ENCODE results near the gene MBD2. TPM values are rescaled to one million over a fixed set of nuclear protein-coding genes. Genes with fewer than 3 reads are reported as not detected.

MBD2 gene
- total RNA-seq, 1 experiment from 2014 or later: 37.0 TPM

DNA sequence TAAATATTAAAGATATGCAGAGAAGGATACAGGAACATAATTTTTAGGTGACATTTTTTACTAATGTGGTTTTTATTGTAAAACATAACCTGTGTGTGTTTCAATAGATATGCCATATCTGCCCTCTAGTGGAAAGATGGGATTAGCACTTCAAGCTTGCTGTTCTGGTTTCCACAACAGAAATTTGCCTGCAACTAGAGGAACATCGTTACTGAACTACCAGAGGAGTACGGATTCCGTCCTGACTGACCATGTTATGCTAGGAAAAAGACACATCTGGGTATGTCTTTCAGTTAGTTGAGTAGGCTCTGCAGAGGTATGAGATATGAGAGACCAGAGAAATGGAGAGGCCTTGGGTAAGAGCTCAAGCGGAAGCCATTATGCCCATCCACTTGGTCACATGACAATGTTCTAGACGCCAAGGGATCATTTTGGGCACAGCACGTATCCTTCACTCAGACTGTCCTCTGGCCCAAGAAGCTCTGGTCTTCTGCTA is 104.9 kb downstream of the MBD2 start:
- no peak for TF ChIP-seq EZH2 (IDR thresholded peaks at IDR 0.05; ENCODE audit: low read length, unreplicated experiment)
- TF ChIP-seq, protein P1, sequence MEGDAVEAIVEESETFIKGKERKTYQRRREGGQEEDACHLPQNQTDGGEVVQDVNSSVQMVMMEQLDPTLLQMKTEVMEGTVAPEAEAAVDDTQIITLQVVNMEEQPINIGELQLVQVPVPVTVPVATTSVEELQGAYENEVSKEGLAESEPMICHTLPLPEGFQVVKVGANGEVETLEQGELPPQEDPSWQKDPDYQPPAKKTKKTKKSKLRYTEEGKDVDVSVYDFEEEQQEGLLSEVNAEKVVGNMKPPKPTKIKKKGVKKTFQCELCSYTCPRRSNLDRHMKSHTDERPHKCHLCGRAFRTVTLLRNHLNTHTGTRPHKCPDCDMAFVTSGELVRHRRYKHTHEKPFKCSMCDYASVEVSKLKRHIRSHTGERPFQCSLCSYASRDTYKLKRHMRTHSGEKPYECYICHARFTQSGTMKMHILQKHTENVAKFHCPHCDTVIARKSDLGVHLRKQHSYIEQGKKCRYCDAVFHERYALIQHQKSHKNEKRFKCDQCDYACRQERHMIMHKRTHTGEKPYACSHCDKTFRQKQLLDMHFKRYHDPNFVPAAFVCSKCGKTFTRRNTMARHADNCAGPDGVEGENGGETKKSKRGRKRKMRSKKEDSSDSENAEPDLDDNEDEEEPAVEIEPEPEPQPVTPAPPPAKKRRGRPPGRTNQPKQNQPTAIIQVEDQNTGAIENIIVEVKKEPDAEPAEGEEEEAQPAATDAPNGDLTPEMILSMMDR (conservative IDR thresholded peaks at IDR 0.05; ENCODE audit: low read depth, low read length): peak; percentile 95

DNA sequence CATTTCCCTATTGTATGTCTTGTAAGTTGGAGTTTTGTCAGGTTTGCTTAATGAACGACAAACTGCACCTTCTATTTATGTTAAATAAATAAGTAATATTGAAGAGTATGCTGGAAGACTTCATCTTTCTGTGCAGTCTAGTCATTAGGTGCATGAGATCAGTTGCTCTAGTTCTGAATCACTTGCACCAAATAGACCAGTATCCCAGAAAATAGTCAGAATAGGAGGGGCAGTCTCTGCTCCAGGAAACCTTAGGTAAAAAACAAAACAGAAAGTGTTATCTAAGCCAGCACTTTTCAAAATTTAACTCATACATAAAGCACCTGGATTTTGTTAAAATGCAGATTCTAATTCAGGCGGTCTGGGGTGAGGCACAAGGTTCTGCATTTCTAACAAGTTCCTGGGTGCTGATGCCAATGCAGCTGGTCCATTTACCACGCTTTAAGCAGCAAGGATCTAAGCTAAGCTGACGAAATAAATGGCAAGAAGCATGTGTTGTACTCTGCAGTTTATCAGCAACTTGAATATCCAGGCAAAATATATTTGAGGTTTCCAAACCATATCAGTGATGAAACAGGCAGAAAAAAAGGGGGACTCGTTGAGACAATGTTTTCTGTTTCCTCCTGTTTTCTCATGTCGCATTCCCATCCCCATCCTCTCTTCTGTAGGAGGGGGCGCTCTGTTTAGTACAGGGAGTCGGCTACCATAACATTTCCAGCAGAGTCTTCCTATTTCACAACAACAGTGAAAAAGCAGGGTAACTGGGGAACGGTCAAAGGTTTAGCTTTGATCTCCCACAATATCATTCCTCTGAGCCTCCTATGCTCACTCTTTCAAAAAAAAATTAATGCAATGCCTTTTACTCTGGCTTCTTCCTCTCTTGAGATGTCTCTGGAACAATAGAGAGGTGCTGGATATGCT is 106.4 kb downstream of the MBD2 start:
- ATAC-seq (no peak), DNase-seq (no peak)
- H3K79me2 ChIP-seq (ENCODE audit: low read length): no peaks in the 10 kb centered on the region
- no peaks in the 10 kb centered on the region for H3K9me3 ChIP-seq (ENCODE audit: low read length)
- no peaks in the 10 kb centered on the region for H3F3A ChIP-seq (ENCODE audit: low read length, unreplicated experiment)
- H3K36me3 ChIP-seq (ENCODE audit: low read depth, low read length): no peaks in the 10 kb centered on the region
- no peak overlapping the region for H3K4me3 ChIP-seq (ENCODE audit: low read length)
- intact Hi-C loops (cut with micrococcal nuclease): loop anchor here (2.0 to 5.0 kb wide), 2 partner anchors 76 to 253 kb away; no protein-coding TSS in a partner anchor
- H3K4me1 ChIP-seq (ENCODE audit: insufficient read depth, low read length): no peaks in the 10 kb centered on the region
- TF ChIP-seq, protein P1 (conservative IDR thresholded peaks at IDR 0.05; ENCODE audit: low read depth, low read length): no peak
- no peak for TF ChIP-seq EZH2phosphoT487 (IDR thresholded peaks at IDR 0.05; ENCODE audit: borderline replicate concordance, low read length)
- H3K27ac ChIP-seq (ENCODE audit: low read length): no peak overlapping the region
- no peak overlapping the region for H3K9ac ChIP-seq (ENCODE audit: low read length)
- no peak overlapping the region for H3K4me2 ChIP-seq (ENCODE audit: low read length)
- H3K27me3 ChIP-seq (ENCODE audit: low read length): peaks cover 7% of the 10 kb centered on the region; the same call in 1 of the 2 replicates
- CTCF ChIA-PET: interaction anchor here (1.1 kb wide), 1 partner anchor 85 kb away, joined by 3 read pairs; no protein-coding TSS in a partner anchor
- no peaks in the 10 kb centered on the region for H4K20me1 ChIP-seq (ENCODE audit: low read length)
- no TSS peak for BruUV-seq (replicated peaks)
- POLR2A ChIA-PET (ENCODE audit: unreplicated experiment): no interaction called here
- H2AFZ ChIP-seq (ENCODE audit: low read length): no peak overlapping the region
- no peaks in the 10 kb centered on the region for H3K9me2 ChIP-seq (replicated peaks; ENCODE audit: low read length)

More for the DNA sequence above, 104.9 kb downstream of the MBD2 start:
- peak; percentile 94 for ATAC-seq
- ChIA-PET CTCF (interaction anchor here (0.5 to 1.2 kb wide), 10 partner anchors 8 to 552 kb away, joined by 3 to 15 read pairs (median 3); no protein-coding TSS in a partner anchor), POLR2A (ENCODE audit: unreplicated experiment) (no interaction called here)
- Histone ChIP-seq H3F3A (ENCODE audit: low read length, unreplicated experiment) (no peaks in the 10 kb centered on the region), H3K27ac (ENCODE audit: low read length) (no peak overlapping the region), H2AFZ (ENCODE audit: low read length) (peak overlapping the region; percentile 89), H3K9ac (ENCODE audit: low read length) (no peak overlapping the region), H3K79me2 (ENCODE audit: low read length) (no peaks in the 10 kb centered on the region), H3K36me3 (ENCODE audit: low read depth, low read length) (no peaks in the 10 kb centered on the region), H3K4me2 (ENCODE audit: low read length) (peak overlapping the region; percentile 67), H3K4me1 (ENCODE audit: insufficient read depth, low read length) (no peaks in the 10 kb centered on the region), H3K9me2 (replicated peaks; ENCODE audit: low read length) (no peaks in the 10 kb centered on the region), H3K27me3 (ENCODE audit: low read length) (no peaks in the 10 kb centered on the region; the same call in 1 of the 2 replicates), H3K9me3 (ENCODE audit: low read length) (no peaks in the 10 kb centered on the region), H4K20me1 (ENCODE audit: low read length) (no peaks in the 10 kb centered on the region), H3K4me3 (ENCODE audit: low read length) (peak overlapping the region; percentile 42; the same call in 1 of the 2 replicates)
- peak; percentile 79 for DNase-seq
- no TSS peak for BruUV-seq (replicated peaks)
- intact Hi-C loops (cut with micrococcal nuclease): loop anchor here (1.0 to 5.0 kb wide), 5 partner anchors 77 to 551 kb away; no protein-coding TSS in a partner anchor
